Measurements from ENCODE around the gene YWHAG.

Gene YWHAG

DNA sequence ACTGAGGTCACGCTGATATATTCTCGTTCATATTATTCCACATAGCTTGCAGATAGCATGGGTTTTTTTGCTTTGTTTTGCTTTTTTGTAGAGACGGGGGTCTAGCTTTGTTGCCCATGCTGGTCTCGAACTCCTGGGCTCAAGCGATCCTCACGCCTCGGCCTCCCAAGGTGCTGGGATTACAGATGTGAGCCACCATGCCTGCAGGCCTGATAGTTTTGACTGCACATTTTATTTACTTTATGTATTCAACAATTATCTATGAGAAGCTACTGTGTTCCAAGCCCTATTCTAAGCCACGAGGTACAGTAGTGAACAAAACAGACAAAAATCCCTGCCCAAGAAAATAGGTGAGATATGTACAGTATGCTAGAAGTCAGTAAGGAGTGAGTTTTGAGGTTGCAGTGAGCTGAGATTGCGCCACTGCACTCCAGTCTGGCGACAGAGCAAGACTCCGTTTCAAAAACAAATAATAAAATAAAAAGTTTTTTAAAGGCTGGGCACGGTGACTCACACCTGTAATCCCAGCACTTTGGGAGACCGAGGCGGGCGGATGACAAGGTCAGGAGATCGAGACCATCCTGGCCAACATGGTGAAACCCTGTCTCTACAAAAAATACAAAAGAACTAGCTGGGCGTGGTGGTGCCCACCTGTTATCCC, 1.3 kb upstream of the YWHAG start:
- Histone ChIP-seq H3K27ac (ENCODE audit: low read depth in 2 of 2, low read length in 2 of 2) (peak overlapping the region; percentile 95 to 99), H3K36me3 (ENCODE audit: control insufficient read depth in 2 of 2, insufficient read depth in 2 of 2, low read length in 2 of 2) (peaks cover 0 to under 1% of the 10 kb centered on the region in 2 donors), H3K27me3 (ENCODE audit: control insufficient read depth in 2 of 2, insufficient read depth in 2 of 2, low read length in 2 of 2) (no peaks in the 10 kb centered on the region), H3K9me3 (ENCODE audit: control insufficient read depth in 2 of 2, low read length in 2 of 2) (no peaks in the 10 kb centered on the region), H3K9ac (ENCODE audit: low read depth in 1 of 2, low read length in 2 of 2) (peak overlapping the region; percentile 90 to 98), H3K4me1 (ENCODE audit: control insufficient read depth in 2 of 2, insufficient read depth in 2 of 2, low read length in 2 of 2) (peaks cover 8 to 29% of the 10 kb centered on the region in 2 donors), H3K4me3 (ENCODE audit: low read length in 2 of 2) (peak overlapping the region; percentile 84 to 93)

DNA sequence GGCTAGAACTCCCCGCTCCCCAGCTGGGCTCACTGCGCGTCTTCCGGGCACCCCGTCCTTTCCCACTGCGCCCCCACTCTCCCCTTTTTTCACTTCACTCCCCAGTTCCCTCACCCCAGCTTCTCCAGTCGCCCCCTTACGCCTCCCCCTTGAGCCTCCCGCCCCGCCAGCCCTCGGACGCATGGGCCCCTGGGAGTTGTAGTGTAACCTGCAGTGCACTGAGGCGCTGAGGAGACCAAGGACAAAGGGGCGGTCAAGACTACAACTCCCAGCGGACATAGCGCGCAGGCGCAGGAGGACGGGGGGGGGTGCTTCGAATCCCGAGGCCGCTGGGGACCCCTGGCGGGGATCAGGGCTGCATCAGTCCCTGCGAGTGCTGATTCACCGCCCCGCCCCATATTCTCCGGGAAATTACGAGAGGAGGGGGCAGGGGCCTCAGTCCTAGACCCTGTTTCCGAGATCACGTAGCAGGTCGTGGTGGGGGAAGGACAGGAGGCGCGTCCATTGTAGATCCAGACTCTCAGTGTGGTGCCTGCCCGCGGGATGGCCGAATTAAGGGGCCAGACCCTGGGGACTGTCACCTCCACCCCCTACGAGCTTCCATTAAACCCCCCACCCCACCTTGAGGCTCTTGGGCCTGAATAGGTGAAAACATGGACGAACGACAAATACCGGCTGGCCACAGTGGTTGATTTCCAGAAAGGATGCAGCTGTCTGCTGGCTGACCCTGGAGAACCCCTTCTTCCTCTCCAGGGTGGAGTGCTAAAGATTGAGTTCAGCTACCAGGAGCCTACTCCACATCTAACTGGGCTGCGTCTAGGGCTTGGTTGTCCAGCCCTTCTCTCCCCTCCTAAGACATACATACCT, 553 bp upstream of the YWHAG start:
- Histone ChIP-seq H3K9me3 (ENCODE audit: control insufficient read depth in 2 of 2, low read length in 2 of 2) (no peaks in the 10 kb centered on the region), H3K27me3 (ENCODE audit: control insufficient read depth in 2 of 2, insufficient read depth in 2 of 2, low read length in 2 of 2) (no peaks in the 10 kb centered on the region), H3K9ac (ENCODE audit: low read depth in 1 of 2, low read length in 2 of 2) (peak overlapping the region; percentile 90 to 98), H3K36me3 (ENCODE audit: control insufficient read depth in 2 of 2, insufficient read depth in 2 of 2, low read length in 2 of 2) (peaks cover 2 to 3% of the 10 kb centered on the region in 2 donors), H3K27ac (ENCODE audit: low read depth in 2 of 2, low read length in 2 of 2) (peak overlapping the region; percentile 95 to 99), H3K4me3 (ENCODE audit: low read length in 2 of 2) (peak overlapping the region; percentile 84 to 93), H3K4me1 (ENCODE audit: control insufficient read depth in 2 of 2, insufficient read depth in 2 of 2, low read length in 2 of 2) (peaks cover 8 to 24% of the 10 kb centered on the region in 2 donors)

DNA sequence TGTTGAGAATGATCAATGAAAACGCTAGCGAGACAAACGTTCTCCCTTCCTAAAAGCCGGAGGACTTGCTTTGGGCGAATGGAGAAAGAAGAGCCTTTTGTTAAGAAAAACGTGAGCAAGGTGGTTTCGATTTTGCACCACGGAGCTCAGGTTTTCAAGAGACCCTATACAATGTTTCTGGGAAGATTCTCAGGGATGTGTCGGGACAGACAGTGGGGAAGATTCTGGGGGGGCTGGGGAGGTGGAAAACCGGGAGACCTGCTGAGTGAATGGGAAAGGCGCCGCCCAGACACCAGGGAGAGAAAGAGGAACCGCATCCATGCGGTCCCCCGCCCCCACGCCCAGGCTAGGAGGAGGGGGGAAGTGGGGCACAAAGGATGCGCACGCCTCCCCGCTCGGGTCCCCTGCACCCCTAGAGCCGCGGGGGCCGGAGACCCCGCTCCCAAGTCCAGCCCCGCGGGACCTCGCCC, 745 bp downstream of the YWHAG start:
- peaks cover 2 to 3% of the 10 kb centered on the region in 2 donors for H3K36me3 ChIP-seq (ENCODE audit: control insufficient read depth in 2 of 2, insufficient read depth in 2 of 2, low read length in 2 of 2)
- no peaks in the 10 kb centered on the region for H3K9me3 ChIP-seq (ENCODE audit: control insufficient read depth in 2 of 2, low read length in 2 of 2)
- peak overlapping the region; percentile 84 to 93 for H3K4me3 ChIP-seq (ENCODE audit: low read length in 2 of 2)
- no peaks in the 10 kb centered on the region for H3K27me3 ChIP-seq (ENCODE audit: control insufficient read depth in 2 of 2, insufficient read depth in 2 of 2, low read length in 2 of 2)
- peak overlapping the region; percentile 89 to 98 for H3K9ac ChIP-seq (ENCODE audit: low read depth in 1 of 2, low read length in 2 of 2)
- peaks cover 8 to 24% of the 10 kb centered on the region in 2 donors for H3K4me1 ChIP-seq (ENCODE audit: control insufficient read depth in 2 of 2, insufficient read depth in 2 of 2, low read length in 2 of 2)
- peak overlapping the region; percentile 95 to 99 for H3K27ac ChIP-seq (ENCODE audit: low read depth in 2 of 2, low read length in 2 of 2)

DNA sequence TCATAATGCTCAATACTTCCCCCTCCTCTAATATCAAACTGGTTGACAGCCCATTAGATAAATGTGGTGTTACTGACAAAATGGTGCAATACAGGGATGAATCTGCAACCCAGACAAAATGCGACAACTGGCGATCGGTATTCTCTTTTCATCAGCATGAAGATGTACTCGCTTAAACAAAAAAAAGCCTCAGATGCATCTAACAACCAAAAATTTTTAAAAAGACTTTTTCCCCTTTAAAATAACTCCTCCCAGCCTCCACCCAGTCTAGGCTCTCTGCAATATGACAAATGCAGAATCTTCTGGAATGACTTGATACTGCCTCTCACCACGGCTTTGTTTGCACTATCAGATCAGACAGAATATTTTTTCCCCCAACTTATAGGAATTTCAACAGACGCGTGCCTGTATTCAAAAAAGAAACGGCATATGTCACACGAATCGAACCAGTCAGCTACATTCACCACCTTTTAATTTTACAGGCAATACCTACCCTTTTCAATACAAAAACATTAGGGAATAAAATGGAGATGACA, 1.2 kb downstream of the YWHAG start:
- Histone ChIP-seq H3K4me1 (ENCODE audit: control insufficient read depth in 2 of 2, insufficient read depth in 2 of 2, low read length in 2 of 2) (peaks cover 8 to 24% of the 10 kb centered on the region in 2 donors), H3K27me3 (ENCODE audit: control insufficient read depth in 2 of 2, insufficient read depth in 2 of 2, low read length in 2 of 2) (no peaks in the 10 kb centered on the region), H3K36me3 (ENCODE audit: control insufficient read depth in 2 of 2, insufficient read depth in 2 of 2, low read length in 2 of 2) (peaks cover 2 to 3% of the 10 kb centered on the region in 2 donors), H3K4me3 (ENCODE audit: low read length in 2 of 2) (peak overlapping the region; percentile 84 to 93), H3K9me3 (ENCODE audit: control insufficient read depth in 2 of 2, low read length in 2 of 2) (no peaks in the 10 kb centered on the region), H3K27ac (ENCODE audit: low read depth in 2 of 2, low read length in 2 of 2) (peak overlapping the region; percentile 95 to 99), H3K9ac (ENCODE audit: low read depth in 1 of 2, low read length in 2 of 2) (peak overlapping the region; percentile 89 to 98)

DNA sequence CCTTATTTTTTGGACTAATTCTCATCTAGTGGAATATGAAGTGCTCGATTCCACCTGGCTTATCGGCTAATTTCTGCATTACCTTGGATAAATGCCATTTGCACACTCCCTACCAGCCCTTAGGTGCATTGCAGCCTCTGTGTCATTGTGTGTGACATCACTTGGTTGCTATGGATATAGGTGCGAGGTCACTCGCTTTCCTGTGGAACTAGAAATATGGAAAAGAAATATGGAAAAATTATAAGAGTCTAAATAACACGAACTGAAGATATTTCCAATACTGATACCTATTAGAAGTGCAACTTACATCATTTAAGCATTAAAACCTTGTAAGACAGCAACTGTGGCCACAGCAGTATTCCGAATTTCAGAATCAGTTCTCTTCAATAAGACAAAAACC, 2.0 kb downstream of the YWHAG start:
- Histone ChIP-seq H3K27me3 (ENCODE audit: control insufficient read depth in 2 of 2, insufficient read depth in 2 of 2, low read length in 2 of 2) (no peaks in the 10 kb centered on the region), H3K4me1 (ENCODE audit: control insufficient read depth in 2 of 2, insufficient read depth in 2 of 2, low read length in 2 of 2) (peaks cover 13 to 24% of the 10 kb centered on the region in 2 donors), H3K9me3 (ENCODE audit: control insufficient read depth in 2 of 2, low read length in 2 of 2) (no peaks in the 10 kb centered on the region), H3K36me3 (ENCODE audit: control insufficient read depth in 2 of 2, insufficient read depth in 2 of 2, low read length in 2 of 2) (peaks cover 2 to 3% of the 10 kb centered on the region in 2 donors), H3K27ac (ENCODE audit: low read depth in 2 of 2, low read length in 2 of 2) (no peak overlapping the region), H3K4me3 (ENCODE audit: low read length in 2 of 2) (peak overlapping the region in 1 of 2 donors; percentile 93), H3K9ac (ENCODE audit: low read depth in 1 of 2, low read length in 2 of 2) (peak overlapping the region in 1 of 2 donors; percentile 40)

DNA sequence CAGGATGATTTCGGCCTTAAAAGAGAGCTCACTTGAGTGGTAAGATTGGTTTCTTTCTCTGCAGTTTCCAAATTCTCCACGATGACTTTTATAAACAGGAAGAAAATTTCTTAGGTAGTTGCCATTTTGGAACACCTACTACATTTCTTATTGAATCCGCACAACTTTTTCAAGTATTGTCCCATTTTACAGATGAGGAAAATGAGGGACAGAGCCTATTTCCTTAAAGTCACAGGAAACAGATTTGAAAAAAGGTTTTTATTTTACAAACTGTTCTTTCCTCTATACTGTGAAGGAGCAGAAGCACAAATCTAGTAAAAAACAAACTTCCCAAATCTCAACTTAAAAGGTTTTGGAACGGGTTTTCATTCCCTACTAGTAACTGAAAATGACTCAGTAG, 2.7 kb downstream of the YWHAG start:
- no peak overlapping the region for H3K27ac ChIP-seq (ENCODE audit: low read depth in 2 of 2, low read length in 2 of 2)
- peaks cover 14 to 24% of the 10 kb centered on the region in 2 donors for H3K4me1 ChIP-seq (ENCODE audit: control insufficient read depth in 2 of 2, insufficient read depth in 2 of 2, low read length in 2 of 2)
- H3K9me3 ChIP-seq (ENCODE audit: control insufficient read depth in 2 of 2, low read length in 2 of 2) = no peaks in the 10 kb centered on the region
- H3K36me3 ChIP-seq (ENCODE audit: control insufficient read depth in 2 of 2, insufficient read depth in 2 of 2, low read length in 2 of 2) = peaks cover 2 to 4% of the 10 kb centered on the region in 2 donors
- H3K4me3 ChIP-seq (ENCODE audit: low read length in 2 of 2) = no peak overlapping the region
- H3K27me3 ChIP-seq (ENCODE audit: control insufficient read depth in 2 of 2, insufficient read depth in 2 of 2, low read length in 2 of 2) = no peaks in the 10 kb centered on the region
- no peak overlapping the region for H3K9ac ChIP-seq (ENCODE audit: low read depth in 1 of 2, low read length in 2 of 2)

DNA sequence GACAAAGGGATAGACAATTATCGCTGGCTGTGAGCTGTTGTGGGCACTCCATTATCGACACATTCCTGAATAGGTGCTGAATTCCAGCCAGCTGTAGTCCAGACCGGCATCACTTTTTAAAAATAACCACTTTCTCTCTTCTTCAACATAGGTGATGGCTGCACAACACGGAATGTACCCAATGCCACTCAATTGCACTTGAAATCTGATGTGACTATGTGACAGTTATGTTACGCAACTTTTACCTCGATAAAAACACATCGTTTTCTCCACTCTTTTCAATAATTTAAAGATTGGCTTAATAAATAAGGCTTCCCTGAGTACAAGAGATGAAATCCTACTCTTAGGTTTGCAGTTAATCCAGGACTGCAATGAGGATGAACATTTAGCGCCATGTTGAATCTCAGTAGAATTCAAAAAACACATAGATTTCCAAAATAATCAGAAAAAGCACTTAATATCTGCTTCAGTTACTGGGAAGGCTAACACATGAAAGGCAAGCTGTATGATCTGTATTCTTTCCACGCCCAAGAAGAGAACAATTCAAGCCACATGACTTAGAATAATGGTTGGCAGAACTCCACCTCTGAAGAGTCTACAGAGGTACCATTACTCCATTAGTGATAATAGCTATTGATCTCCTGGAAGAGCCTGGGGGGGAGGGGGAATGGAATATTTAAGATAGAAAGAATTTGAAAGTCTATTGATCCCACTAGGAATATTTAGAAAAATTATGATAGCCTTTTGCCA, 3.6 kb downstream of the YWHAG start:
- H3K9ac ChIP-seq (ENCODE audit: low read depth in 1 of 2, low read length in 2 of 2) = no peak overlapping the region
- H3K27ac ChIP-seq (ENCODE audit: low read depth in 2 of 2, low read length in 2 of 2) = no peak overlapping the region
- no peaks in the 10 kb centered on the region for H3K9me3 ChIP-seq (ENCODE audit: control insufficient read depth in 2 of 2, low read length in 2 of 2)
- H3K4me3 ChIP-seq (ENCODE audit: low read length in 2 of 2) = no peak overlapping the region
- peaks cover 3 to 8% of the 10 kb centered on the region in 2 donors for H3K36me3 ChIP-seq (ENCODE audit: control insufficient read depth in 2 of 2, insufficient read depth in 2 of 2, low read length in 2 of 2)
- no peaks in the 10 kb centered on the region for H3K27me3 ChIP-seq (ENCODE audit: control insufficient read depth in 2 of 2, insufficient read depth in 2 of 2, low read length in 2 of 2)
- peaks cover 14 to 24% of the 10 kb centered on the region in 2 donors for H3K4me1 ChIP-seq (ENCODE audit: control insufficient read depth in 2 of 2, insufficient read depth in 2 of 2, low read length in 2 of 2)

DNA sequence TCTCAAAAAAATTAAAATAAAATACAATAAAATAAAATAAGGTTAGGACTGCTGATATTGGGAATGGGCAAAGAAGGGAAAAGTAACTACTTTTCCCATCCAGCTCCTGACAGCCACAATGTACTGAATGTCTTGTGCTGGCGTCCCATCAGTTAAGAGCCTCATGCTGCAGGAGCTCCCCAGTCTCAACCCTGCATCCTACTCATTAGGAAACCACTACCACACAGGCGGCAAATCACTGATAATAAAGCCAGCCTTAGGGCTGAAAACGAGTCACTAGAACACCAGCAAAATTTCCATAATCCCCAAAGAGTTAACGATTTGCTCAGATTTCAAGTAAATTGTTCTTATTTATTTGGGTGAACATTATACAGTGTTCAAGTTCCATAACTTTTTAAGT, 4.3 kb downstream of the YWHAG start:
- no peak overlapping the region for H3K27ac ChIP-seq (ENCODE audit: low read depth in 2 of 2, low read length in 2 of 2)
- H3K9ac ChIP-seq (ENCODE audit: low read depth in 1 of 2, low read length in 2 of 2) = no peak overlapping the region
- H3K4me1 ChIP-seq (ENCODE audit: control insufficient read depth in 2 of 2, insufficient read depth in 2 of 2, low read length in 2 of 2) = peaks cover 10 to 18% of the 10 kb centered on the region in 2 donors
- H3K36me3 ChIP-seq (ENCODE audit: control insufficient read depth in 2 of 2, insufficient read depth in 2 of 2, low read length in 2 of 2) = peaks cover 6 to 15% of the 10 kb centered on the region in 2 donors
- H3K9me3 ChIP-seq (ENCODE audit: control insufficient read depth in 2 of 2, low read length in 2 of 2) = no peaks in the 10 kb centered on the region
- no peak overlapping the region for H3K4me3 ChIP-seq (ENCODE audit: low read length in 2 of 2)
- no peaks in the 10 kb centered on the region for H3K27me3 ChIP-seq (ENCODE audit: control insufficient read depth in 2 of 2, insufficient read depth in 2 of 2, low read length in 2 of 2)

DNA sequence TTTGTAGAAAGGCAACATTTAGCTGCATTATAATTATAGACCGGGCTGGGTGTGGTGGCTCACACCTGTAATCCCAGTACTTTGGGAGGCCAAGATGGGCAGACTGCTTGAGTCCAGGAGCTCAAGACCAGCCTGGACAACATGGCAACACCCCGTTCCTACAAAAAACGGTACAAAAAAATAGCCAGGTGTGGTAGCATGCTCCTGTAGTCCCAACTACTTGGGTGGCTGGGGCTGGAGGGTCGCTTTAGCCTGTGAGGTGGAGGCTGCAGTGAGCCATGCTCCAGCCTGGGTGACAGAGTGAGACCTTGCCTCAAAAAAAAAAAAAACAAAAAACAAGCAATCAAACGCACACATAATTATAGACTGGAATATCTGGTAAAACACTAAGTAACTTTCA, 5.0 kb downstream of the YWHAG start:
- Histone ChIP-seq H3K9ac (ENCODE audit: low read depth in 1 of 2, low read length in 2 of 2) (no peak overlapping the region), H3K36me3 (ENCODE audit: control insufficient read depth in 2 of 2, insufficient read depth in 2 of 2, low read length in 2 of 2) (peaks cover 6 to 18% of the 10 kb centered on the region in 2 donors), H3K27me3 (ENCODE audit: control insufficient read depth in 2 of 2, insufficient read depth in 2 of 2, low read length in 2 of 2) (no peaks in the 10 kb centered on the region), H3K27ac (ENCODE audit: low read depth in 2 of 2, low read length in 2 of 2) (no peak overlapping the region), H3K9me3 (ENCODE audit: control insufficient read depth in 2 of 2, low read length in 2 of 2) (no peaks in the 10 kb centered on the region), H3K4me3 (ENCODE audit: low read length in 2 of 2) (no peak overlapping the region), H3K4me1 (ENCODE audit: control insufficient read depth in 2 of 2, insufficient read depth in 2 of 2, low read length in 2 of 2) (peaks cover 10 to 15% of the 10 kb centered on the region in 2 donors)
